HG02798 (cell line): ENCODE data around the gene UBL5.
"Not testable (repeated sequence)": the region's sequence is repeated elsewhere in the genome, so short reads cannot be mapped to it uniquely, and the experiment has no call there.

Experiments
- ATAC-seq: cut with Tn5 transposase; IDR thresholded peaks from one replicate; pipeline ENCODE4 v1.9.1; 2021; ENCODE audit warnings: mild to moderate bottlenecking; ENCODE audit not compliant: unreplicated experiment, poor library complexity

UBL5 gene

GRCh38 chr19:9808855-9809824, 18.6 kb upstream of the UBL5 start:
- no peak for ATAC-seq

DNA sequence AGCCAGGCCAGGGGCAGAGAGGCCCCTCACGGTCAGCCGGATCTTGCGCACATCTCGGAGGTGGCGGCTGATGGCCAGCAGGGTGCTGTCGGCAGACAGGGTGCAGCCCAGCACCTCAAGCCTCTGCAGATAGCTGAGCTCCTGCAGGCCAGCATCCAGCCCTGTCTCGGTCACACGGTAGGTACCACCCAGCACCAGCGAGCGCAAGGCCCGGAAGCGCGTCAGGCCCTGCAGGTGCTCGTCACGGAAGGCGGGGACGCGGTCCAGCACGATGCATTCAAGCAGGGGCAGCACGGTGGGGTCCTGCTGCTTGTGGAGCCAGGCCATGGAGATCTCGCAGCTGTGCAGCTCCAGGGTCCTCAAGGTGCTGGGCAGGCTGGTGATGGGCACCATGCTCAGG, 16.6 kb upstream of the UBL5 start:
- no peak for ATAC-seq

GRCh38 chr19:9818175-9818733, 9.5 kb upstream of the UBL5 start:
- no peak for ATAC-seq

DNA sequence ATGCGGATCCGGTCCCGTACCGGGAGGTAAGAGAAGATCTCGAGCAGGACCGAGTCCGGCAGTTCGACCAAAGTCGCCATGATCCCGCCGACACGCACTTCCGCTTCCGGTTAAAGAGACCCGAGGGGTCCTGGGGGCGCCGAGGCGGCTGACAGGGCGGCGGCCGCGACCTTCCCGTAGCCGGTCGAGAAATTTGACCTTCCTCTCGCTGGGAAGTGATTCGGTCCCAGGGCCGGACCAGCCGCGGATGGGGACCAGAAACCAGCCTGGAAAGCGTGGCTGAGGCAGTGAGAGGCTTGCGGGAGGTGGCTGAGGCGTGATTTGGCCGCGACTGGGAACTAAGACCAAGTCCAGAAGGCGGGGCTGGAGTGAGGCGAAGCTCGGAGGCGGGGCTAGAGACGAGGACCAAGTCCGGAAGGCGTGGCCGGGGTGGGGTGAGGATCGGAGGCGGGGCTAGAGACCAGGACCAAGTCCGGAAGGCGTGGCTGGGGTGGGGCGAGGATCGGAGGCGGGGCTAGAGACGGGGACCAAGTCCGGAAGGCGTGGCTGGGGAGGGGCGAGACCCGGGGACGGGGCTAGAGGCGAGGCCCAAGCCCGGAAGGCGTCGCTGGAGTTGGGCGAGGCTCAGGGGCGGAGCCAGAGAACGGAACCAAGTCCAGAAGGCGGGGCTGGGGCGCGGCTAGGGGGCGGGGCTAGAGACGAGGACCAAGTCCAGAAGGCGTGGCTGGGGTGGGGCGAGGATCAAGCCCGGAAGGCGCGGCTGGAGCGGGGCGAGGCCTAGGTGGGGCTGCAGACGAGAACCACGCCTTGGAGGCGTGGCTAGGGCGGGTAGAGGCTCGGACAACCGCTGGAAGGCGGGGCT, 8.8 kb upstream of the UBL5 start, which contains the start of gene FBXL12:
Gene FBXL12, minus strand, starts transcription at position 346 of the 862 bp plus-strand sequence. Its CDS starts 266 bp downstream, at position 80.
- ATAC-seq, result peak; percentile 89

DNA sequence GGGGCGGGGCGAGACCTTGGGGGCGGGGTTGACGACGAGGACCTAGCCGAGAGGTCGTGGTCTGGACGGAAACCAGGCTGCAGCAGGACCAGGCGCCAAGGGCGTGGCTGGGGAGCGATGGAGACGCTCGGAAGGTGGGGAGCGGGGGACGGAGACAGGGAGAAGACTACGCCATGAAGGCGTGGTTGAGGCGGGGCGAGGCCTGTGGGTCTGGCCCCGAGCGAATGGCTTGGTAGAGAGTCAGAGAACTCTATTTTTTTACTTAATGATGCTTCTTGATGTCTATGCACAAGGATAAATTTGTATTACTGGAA, 8.2 kb upstream of the UBL5 start:
- no peak for ATAC-seq

- ATAC-seq, result not testable (repeated sequence)
These were observed 7.7 kb upstream of the UBL5 start for GRCh38 chr19:9820034-9820433.

DNA sequence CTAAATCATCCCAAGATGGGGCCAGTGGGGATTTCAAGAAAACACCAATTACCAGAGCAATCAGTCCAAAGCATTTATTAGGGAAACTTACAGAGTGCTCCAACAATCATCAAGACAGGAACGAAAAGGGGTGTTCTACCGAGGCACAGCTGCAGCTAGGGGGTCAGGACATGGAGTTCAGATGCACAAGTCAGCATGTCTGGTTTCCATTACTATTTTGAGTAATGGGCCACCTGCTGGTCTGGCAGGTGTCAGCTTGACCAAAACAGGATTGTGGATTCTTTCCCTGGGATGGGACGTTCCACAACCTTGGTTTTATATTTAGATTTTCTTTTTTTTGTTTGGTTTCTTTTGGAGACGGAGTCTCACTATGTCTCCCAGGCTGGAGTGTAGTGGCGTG, 3.9 kb upstream of the UBL5 start:
- no peak for ATAC-seq

DNA sequence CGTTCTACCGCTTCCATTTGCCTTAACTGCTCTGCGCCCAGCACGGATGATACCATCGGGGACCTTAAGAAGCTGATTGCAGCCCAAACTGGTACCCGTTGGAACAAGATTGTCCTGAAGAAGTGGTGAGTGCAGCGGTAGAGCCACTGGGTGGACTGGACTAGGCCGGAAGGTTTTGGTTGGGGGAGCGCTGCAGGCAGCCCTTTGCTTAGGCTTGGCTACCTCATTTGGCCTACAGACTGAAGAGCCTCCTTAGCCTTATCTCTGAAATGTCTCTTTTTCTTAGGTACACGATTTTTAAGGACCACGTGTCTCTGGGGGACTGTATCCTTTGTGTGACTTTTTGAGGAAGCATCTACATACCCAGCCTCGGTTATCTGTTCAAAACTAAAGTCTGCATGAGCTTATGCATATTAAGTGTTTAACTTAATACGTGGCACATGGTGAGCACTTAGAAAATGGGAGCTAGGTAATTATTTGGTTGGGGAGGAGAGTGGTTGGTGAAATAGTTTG, 889 bp downstream of the UBL5 start:
- no peak for ATAC-seq

GRCh38 chr19:9834307-9834725, 6.6 kb downstream of the UBL5 start:
- no peak for ATAC-seq

DNA sequence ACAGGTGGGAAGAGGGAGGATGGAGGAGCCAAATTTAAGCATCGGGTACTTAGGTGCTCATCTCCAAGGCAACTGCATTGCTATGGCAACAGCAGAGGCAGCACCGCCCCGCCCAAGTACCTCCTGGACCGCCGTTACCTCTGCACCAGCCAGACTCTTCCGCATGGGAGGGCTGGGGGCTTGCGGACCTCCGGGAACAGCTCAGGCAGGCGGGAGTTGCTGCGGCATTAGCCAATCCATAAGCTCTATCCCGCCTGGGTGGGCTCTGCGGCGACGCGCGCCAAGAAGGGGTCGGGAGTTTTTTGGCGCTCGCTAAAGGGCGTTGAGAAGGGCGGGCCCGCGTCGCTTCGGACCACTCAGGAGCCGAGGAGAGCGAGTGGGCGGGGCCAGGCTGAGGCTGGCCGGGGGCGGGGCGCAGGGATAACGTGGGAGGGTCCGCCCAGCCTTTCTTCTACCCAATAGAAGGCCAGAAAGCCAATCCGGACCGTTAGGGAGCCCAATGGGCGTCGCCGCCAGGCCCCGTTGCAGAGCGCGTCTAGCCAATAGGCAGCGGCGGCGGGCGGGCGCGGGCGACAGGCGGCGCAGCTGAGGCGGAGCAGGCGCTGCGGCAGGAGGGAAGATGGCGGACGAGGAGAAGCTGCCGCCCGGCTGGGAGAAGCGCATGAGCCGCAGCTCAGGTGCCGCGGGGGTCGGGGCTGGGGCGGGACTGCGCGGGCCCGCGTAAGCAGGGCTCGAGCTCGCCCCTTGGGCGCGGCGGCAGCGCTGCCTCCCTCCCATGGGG, 7.2 kb downstream of the UBL5 start, which contains the start of gene PIN1:
Gene PIN1, plus strand, starts transcription at position 593 of the 781 bp plus-strand sequence. Its CDS starts 27 bp downstream, at position 620.
- ATAC-seq, result peak; percentile 97

- ATAC-seq, result peak; percentile 15
These were observed 7.8 kb downstream of the UBL5 start for GRCh38 chr19:9835507-9835949.

DNA sequence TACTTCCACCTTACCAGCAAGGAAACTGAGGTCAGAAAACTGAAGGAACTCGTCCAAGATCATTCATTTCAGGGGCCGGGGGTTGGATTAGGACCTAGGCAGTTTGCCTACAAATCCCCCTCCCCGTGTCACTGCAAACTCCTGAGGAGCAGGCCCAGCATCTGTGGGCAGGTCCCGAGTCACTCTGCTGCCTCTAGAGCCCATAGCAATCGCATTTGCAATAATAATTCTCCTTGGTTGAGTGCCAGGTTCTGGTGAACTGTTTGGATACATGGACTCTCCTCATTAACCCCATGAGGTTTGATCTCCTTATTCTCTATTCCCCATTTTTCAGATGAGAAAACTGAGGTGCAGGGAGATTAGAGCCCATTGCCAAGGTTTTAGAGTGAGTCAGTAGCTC, 8.3 kb downstream of the UBL5 start:
- ATAC-seq, result no peak

DNA sequence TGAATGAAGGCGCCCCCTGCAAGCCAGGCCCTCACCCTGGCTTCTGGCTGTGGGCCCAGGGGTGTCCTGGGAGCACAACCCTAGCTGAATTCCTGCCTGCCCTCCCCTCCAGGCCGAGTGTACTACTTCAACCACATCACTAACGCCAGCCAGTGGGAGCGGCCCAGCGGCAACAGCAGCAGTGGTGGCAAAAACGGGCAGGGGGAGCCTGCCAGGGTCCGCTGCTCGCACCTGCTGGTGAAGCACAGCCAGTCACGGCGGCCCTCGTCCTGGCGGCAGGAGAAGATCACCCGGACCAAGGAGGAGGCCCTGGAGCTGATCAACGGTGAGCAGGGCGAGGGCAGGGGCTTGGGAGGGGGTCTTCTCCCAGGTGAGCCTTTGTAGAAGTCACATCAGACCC, 10.6 kb downstream of the UBL5 start:
- ATAC-seq, result no peak

- ATAC-seq, result no peak
These were observed 11.7 kb downstream of the UBL5 start for GRCh38 chr19:9839415-9839814.

- ATAC-seq, result no peak
These were observed 15.3 kb downstream of the UBL5 start for GRCh38 chr19:9842834-9843625.

DNA sequence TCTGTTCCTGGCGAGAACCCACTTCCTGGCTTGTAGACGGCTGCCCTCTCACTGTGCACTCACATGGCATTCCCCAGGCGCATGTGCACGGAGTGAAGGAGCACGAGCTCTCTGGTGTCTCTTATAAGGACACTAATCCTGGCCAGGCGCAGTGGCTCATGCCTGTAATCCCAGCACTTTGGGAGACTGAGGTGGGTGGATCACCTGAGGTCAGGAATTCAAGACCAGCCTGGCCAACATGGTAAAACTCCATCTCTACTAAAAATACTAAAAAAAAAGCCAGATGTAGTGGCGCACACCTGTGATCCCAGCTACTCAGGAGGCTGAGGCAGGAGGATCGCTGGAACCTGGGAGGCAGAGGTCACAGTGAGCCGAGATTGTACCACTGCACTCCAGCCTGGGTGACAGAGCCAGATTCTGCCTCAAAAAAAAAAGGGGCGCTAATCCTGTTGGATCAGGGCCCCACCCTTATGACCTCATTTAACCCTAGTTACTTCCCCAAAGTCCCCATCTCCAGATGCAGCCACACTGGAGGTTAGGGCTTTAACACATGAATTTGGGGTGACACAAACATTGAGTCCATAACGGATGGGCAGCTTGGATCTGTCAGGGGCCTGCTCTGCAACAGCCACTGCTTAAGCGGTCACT, 16.0 kb downstream of the UBL5 start:
- not testable (repeated sequence) for ATAC-seq

DNA sequence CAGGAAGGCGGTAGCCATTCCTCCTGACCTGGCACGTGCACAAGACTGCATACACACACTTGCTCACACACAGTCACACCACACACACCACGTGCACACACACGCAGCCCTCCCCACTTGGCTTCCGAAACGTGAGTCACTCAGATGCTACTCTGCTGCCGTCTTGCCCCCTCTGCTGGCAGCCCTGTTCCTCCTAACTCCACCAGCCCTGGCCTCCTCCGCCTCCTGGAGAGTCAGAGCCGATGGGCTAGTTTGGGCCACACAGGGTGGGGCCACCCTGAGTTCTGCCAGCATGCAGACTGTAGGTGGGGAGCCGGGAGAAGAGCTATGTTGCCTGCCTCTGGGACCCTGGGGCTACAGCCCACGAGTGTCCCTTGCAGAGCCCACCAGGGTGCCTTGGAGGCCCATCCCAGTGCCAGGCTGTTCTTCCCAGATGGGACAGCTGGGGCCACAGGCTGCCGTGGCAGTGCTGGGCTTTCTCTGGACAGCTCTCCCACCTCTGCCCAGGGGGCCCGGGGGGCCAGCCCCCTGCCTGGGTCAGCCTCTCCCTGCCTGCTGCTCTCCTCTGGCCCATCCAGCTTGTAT, 19.5 kb downstream of the UBL5 start:
- no peak for ATAC-seq

DNA sequence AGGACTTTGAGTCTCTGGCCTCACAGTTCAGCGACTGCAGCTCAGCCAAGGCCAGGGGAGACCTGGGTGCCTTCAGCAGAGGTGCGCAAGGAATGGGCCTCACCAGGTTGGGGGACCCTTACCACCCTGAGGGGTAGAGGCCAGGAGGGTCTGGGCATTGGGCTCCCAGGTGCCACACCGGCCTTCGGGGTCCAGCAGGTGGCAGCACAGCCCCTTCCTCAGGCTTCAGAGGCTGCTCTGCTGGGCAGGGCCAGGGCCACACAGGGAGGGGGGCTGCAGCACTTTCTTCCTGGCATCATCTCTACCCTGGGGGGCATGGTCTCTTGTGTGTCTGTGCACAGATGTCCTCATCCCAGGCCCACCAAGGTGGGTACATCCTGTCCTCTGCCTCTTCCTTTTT, 20.3 kb downstream of the UBL5 start:
- no peak for ATAC-seq
